HepG2 (cell line): ENCODE measurements around the gene DENND11. TPM values are rescaled to one million over a fixed set of nuclear protein-coding genes. Genes with fewer than 3 reads are reported as not detected.

Experiments
- ATAC-seq: fragments of 200-7000 bp; cut with Tn5 transposase; 3 replicates; pipeline ENCODE4 v1.9.1; 2020; ENCODE audit warnings: mild to moderate bottlenecking, moderate library complexity
- BruUV-seq: library from RNA; stranded (reverse); fragments of 400-500 nt; replicated peaks from 2 replicates; lab custom pipeline; 2021; lab: Mats Ljungman, UMichigan
- CTCF ChIA-PET: fragments of 300-600 bp; formaldehyde crosslinking; extraction: SDS; loops from one replicate; lab custom pipeline; 2021; ENCODE audit warnings: low total read pairs, inconsistent platforms, low intra/inter-chr PET ratio; lab: Yijun Ruan, JAX
- POLR2A ChIA-PET: fragments of 350-600 bp; sonication (Branson Sonifier 250); formaldehyde crosslinking; loops from one replicate; lab custom pipeline; 2020; ENCODE audit warnings: antibody characterized with exemption, inconsistent platforms; lab: Yijun Ruan, JAX
- DNase-seq: peaks from one replicate; pipeline ENCODE4 v3.0.0-alpha.2; 2015; ENCODE audit warnings: low spot score
- FAIRE-seq: peaks from 3 replicates; lab custom pipeline; 2011; peaks lifted over from hg19 to GRCh38; lab: Jason Lieb, UNC
- H2AFZ ChIP-seq: one replicate; pipeline ENCODE4 v1.6.1; 2011; ENCODE audit warnings: low read length, inconsistent platforms
- H3K27ac ChIP-seq: fragments of 300-600 bp; 3 replicates; pipeline ENCODE4 v1.8.0; 2011; ENCODE audit warnings: mixed run types, mild to moderate bottlenecking, mixed read lengths, low read length, inconsistent platforms; ENCODE audit not compliant: insufficient read depth; ENCODE audit errors: extremely low read length
- H3K27me3 ChIP-seq, 2 experiments: fragments of 200-600 bp in 1 of 2; 2 replicates in 1 of 2; 3 replicates in 1 of 2; pipeline versions ENCODE4 v1.6.0 to v1.8.0; 2011; ENCODE audit warnings: low read length in 2 of 2, mild to moderate bottlenecking in 2 of 2, moderate library complexity in 2 of 2, inconsistent platforms in 1 of 2; ENCODE audit not compliant: insufficient read depth in 2 of 2, control insufficient read depth in 1 of 2
- H3K36me3 ChIP-seq, 2 experiments: fragments of 200-600 bp in 1 of 2; replicated peaks in 1 of 2; 2 replicates in 1 of 2; 3 replicates in 1 of 2; pipeline versions ENCODE4 v1.5.1 to v1.8.0; 2011; ENCODE audit warnings: low read length in 2 of 2, inconsistent platforms in 1 of 2; ENCODE audit not compliant: insufficient read depth in 2 of 2, control insufficient read depth in 1 of 2
- H3K4me1 ChIP-seq: 2 replicates; pipeline ENCODE4 v1.5.1; 2012; ENCODE audit warnings: low read length, inconsistent platforms; ENCODE audit not compliant: insufficient read depth
- H3K4me2 ChIP-seq: 2 replicates; pipeline ENCODE4 v1.6.0; 2011; ENCODE audit warnings: low read depth, low read length, inconsistent platforms
- H3K4me3 ChIP-seq, 3 experiments: fragments of 200-600 bp in 1 of 3; sonication (generic), shearing (Covaris generic) in 1 of 3; replicated peaks in 1 of 3; 2 replicates each; pipeline ENCODE4 v1.5.1; 2011 to 2016; ENCODE audit warnings: low read length in 3 of 3, inconsistent platforms in 2 of 3, low read depth in 2 of 3, mild to moderate bottlenecking in 2 of 3, control low read depth in 1 of 3, mixed read lengths in 1 of 3; ENCODE audit not compliant: insufficient read depth in 1 of 3
- H3K79me2 ChIP-seq: one replicate; pipeline ENCODE4 v1.6.1; 2011; ENCODE audit warnings: low read length, inconsistent platforms; ENCODE audit not compliant: insufficient read depth
- H3K9ac ChIP-seq: 2 replicates; pipeline ENCODE4 v1.6.0; 2011; ENCODE audit warnings: mild to moderate bottlenecking, low read depth, low read length, inconsistent platforms; ENCODE audit not compliant: insufficient read depth
- H3K9me3 ChIP-seq: 2 replicates; pipeline ENCODE4 v1.5.1; 2012; ENCODE audit warnings: mild to moderate bottlenecking, low read length
- H4K20me1 ChIP-seq: 2 replicates; pipeline ENCODE4 v1.6.0; 2011; ENCODE audit warnings: inconsistent platforms, mild to moderate bottlenecking, low read length, moderate library complexity; ENCODE audit not compliant: insufficient read depth
- BCL6 ChIP-seq: IDR thresholded peaks from 2 replicates; pipeline ENCODE4 v1.6.1; 2016; ENCODE audit warnings: missing genetic modification reagents, missing compliant biosample characterization
- HNF4A ChIP-seq: sonication (generic); formaldehyde crosslinking; IDR thresholded peaks from 2 replicates; pipeline ENCODE4 v1.4.0; 2020; ENCODE audit warnings: missing genetic modification reagents
- HNRNPLL ChIP-seq: fragments of 200-400 bp; formaldehyde crosslinking; IDR thresholded peaks from 2 replicates; pipeline ENCODE4 v1.6.1; 2017; ENCODE audit warnings: mild to moderate bottlenecking, low read depth, low read length; ENCODE audit not compliant: poor library complexity, severe bottlenecking
- HOXA9 ChIP-seq: sonication (generic); formaldehyde crosslinking; IDR thresholded peaks from 2 replicates; pipeline ENCODE4 v1.8.1; 2022; ENCODE audit warnings: missing genetic modification reagents, mild to moderate bottlenecking, moderate library complexity, borderline replicate concordance
- RERE ChIP-seq: IDR thresholded peaks from 2 replicates; pipeline ENCODE4 v1.6.1; 2016; ENCODE audit warnings: low read depth, missing genetic modification reagents, missing compliant biosample characterization
- ZNF292 ChIP-seq: sonication (generic); formaldehyde crosslinking; IDR thresholded peaks from 2 replicates; pipeline ENCODE4 v1.8.1; 2022; ENCODE audit warnings: mild to moderate bottlenecking, low read depth, missing genetic modification reagents, borderline replicate concordance
- ZNF350 ChIP-seq: sonication (generic); formaldehyde crosslinking; IDR thresholded peaks from 2 replicates; pipeline ENCODE4 v1.4.0; 2020; ENCODE audit warnings: mild to moderate bottlenecking, low read depth, missing genetic modification reagents, borderline replicate concordance
- ZNF761 ChIP-seq: sonication (generic); formaldehyde crosslinking; conservative IDR thresholded peaks from 2 replicates; pipeline ENCODE4 v1.4.0; 2020; ENCODE audit warnings: mild to moderate bottlenecking, missing genetic modification reagents
- ZNF839 ChIP-seq: sonication (generic); formaldehyde crosslinking; IDR thresholded peaks from 2 replicates; pipeline ENCODE4 v1.4.0; 2020; ENCODE audit warnings: missing genetic modification reagents, mild to moderate bottlenecking, borderline replicate concordance
- ZNF879 ChIP-seq: sonication (generic); formaldehyde crosslinking; IDR thresholded peaks from 2 replicates; pipeline ENCODE4 v1.8.1; 2023; ENCODE audit warnings: missing genetic modification reagents
- ZSCAN25 ChIP-seq: sonication (generic); formaldehyde crosslinking; IDR thresholded peaks from 2 replicates; pipeline ENCODE4 v1.8.0; 2022; ENCODE audit warnings: mild to moderate bottlenecking, missing genetic modification reagents
- WGBS: methylation state at CpG from one replicate; pipeline ENCODE4 v1.1.6; 2017; ENCODE audit warnings: low lambda C conversion rate; 5-methylcytosine and 5-hydroxymethylcytosine counted together
- in situ Hi-C: cut with HindIII; loops from 2 replicates; pipeline ENCODE4 v1.10.0; 2017; ENCODE audit warnings: low pct_unique_long_range_greater_than_20kb; ENCODE audit not compliant: extremely low pct_ligation_motif_present
- intact Hi-C: fragments of 100-400 bp; cut with micrococcal nuclease; formaldehyde crosslinking; loops from one replicate; pipeline ENCODE4 v1.10.0; 2022; ENCODE audit not compliant: unreplicated experiment
- polyA plus RNA-seq, 8 experiments: library from polyadenylated mRNA; depleted of rRNA in 3 of 8; stranded (reverse) in 7 of 8; unstranded in 1 of 8; fragments of >200 nt; fragmentation: Illumina TruSeq in 4 of 8; extraction: Trizol in 4 of 8; gene quantifications; 2 replicates each; pipeline versions ENCODE4 v1.2.1 to v1.2.3, GENCODE V29; 2011 to 2016; ENCODE audit warnings: low read depth in 4 of 8, missing spikeins in 1 of 8, mixed read lengths in 1 of 8; ENCODE audit not compliant: insufficient read depth in 1 of 8
- total RNA-seq, 5 experiments: library from RNA; depleted of rRNA; stranded (reverse); fragments of >200 nt; fragmentation: Illumina TruSeq; extraction: Trizol; gene quantifications; 2 replicates each; pipeline ENCODE4 v1.2.3, GENCODE V29; 2016; ENCODE audit warnings: low read depth in 1 of 5

The DENND11 gene
- total and polyA plus RNA-seq, 2 of the 13 experiments (the other 11 are each of a cell fraction or from before 2014, with no cell fraction given): 7.1 to 10.5 TPM

- no peak for FAIRE-seq
- DNase-seq: no peak
- WGBS: 99% methylated on average over 4 of the region's 4 CpGs
- H3K9me3 ChIP-seq: no peaks in the 10 kb centered on the region
- ATAC-seq: no peak
- H3K4me1 ChIP-seq: peaks cover 24% of the 10 kb centered on the region
- H2AFZ ChIP-seq: no peak overlapping the region
- H3K79me2 ChIP-seq: no peaks in the 10 kb centered on the region
- H3K27ac ChIP-seq: no peak overlapping the region
- no peak overlapping the region for H3K4me3 ChIP-seq
- ChIA-PET CTCF (no interaction called here), POLR2A (no interaction called here)
- in situ Hi-C loops (no loop called here), intact Hi-C loops (no loop called here)
- H3K36me3 ChIP-seq: peaks cover 4 to 26% of the 10 kb centered on the region in 2 experiments; a peak in 4 of 5 replicates
- BruUV-seq: no TSS peak
- H4K20me1 ChIP-seq: no peaks in the 10 kb centered on the region
- no peak overlapping the region for H3K9ac ChIP-seq
- H3K27me3 ChIP-seq: no peaks in the 10 kb centered on the region
- no peak overlapping the region for H3K4me2 ChIP-seq
- TF ChIP-seq ZNF350 (CRISPR knock-in tag): no peak
- no peak for TF ChIP-seq BCL6 (CRISPR knock-in tag)
- no peak for TF ChIP-seq ZNF879 (CRISPR knock-in tag)
- no peak for TF ChIP-seq ZNF292 (CRISPR knock-in tag)
- no peak for TF ChIP-seq HOXA9 (CRISPR knock-in tag)
- TF ChIP-seq ZSCAN25 (CRISPR knock-in tag): no peak
- TF ChIP-seq HNF4A: no peak
- no peak for TF ChIP-seq HNRNPLL
Observed at GRCh38 chr7:141666071-141666470, 35.9 kb downstream of the DENND11 start.

- Histone ChIP-seq H3K9ac (no peak overlapping the region), H4K20me1 (no peaks in the 10 kb centered on the region), H3K36me3 (peaks cover 4 to 21% of the 10 kb centered on the region in 2 experiments; a peak in 4 of 5 replicates), H3K9me3 (no peaks in the 10 kb centered on the region), H3K4me3 (no peak overlapping the region), H3K4me2 (no peak overlapping the region), H2AFZ (no peak overlapping the region), H3K4me1 (peaks cover 24% of the 10 kb centered on the region), H3K27me3 (no peaks in the 10 kb centered on the region), H3K79me2 (no peaks in the 10 kb centered on the region), H3K27ac (no peak overlapping the region)
- FAIRE-seq (no peak), DNase-seq (no peak), ATAC-seq (no peak)
- TF ChIP-seq ZNF761 (CRISPR knock-in tag) (no peak), ZNF839 (CRISPR knock-in tag) (no peak), RERE (CRISPR knock-in tag) (no peak)
- ChIA-PET CTCF (no interaction called here), POLR2A (no interaction called here)
- intact Hi-C loops: no loop called here
- no TSS peak for BruUV-seq
- in situ Hi-C loops: no loop called here
- 95% methylated on average over 16 of the region's 18 CpGs for whole genome bisulfite sequencing
Observed at GRCh38 chr7:141665208-141666035, 36.5 kb downstream of the DENND11 start.
